B cell (primary cell): ENCODE data around the gene PTPRU. TPM values are rescaled to one million over a fixed set of nuclear protein-coding genes. Genes with fewer than 3 reads are reported as not detected.

Experiments used
- ATAC-seq: fragments of 200-7000 bp; cut with Tn5 transposase; one replicate; pipeline ENCODE4 v1.10.0; 2021; ENCODE audit warnings: low read depth, mild to moderate bottlenecking, moderate number of reproducible peaks, moderate library complexity
- CTCF ChIA-PET: fragments of 350-600 bp; sonication (Branson Sonifier 250); formaldehyde crosslinking; loops from one replicate; lab custom pipeline; 2021; ENCODE audit warnings: antibody characterized with exemption, inconsistent platforms; lab: Charles Lee
- POLR2A ChIA-PET: fragments of 350-600 bp; sonication (Branson Sonifier 250); formaldehyde crosslinking; loops from one replicate; lab custom pipeline; 2021; ENCODE audit warnings: antibody characterized with exemption; lab: Charles Lee
- DNase-seq: peaks from one replicate; pipeline ENCODE4 v3.0.0; 2013
- H2AFZ ChIP-seq: 2 replicates; pipeline ENCODE4 v1.6.1; 2012; ENCODE audit warnings: mild to moderate bottlenecking, low read depth, low read length; ENCODE audit not compliant: insufficient read depth, poor library complexity, severe bottlenecking
- H3K27ac ChIP-seq, 2 donors: 1 replicate in 1 of 2; 2 replicates in 1 of 2; pipeline ENCODE4 v1.5.1; 2012 to 2013; ENCODE audit warnings: low read length in 2 of 2, mild to moderate bottlenecking in 2 of 2, moderate library complexity in 1 of 2
- H3K27me3 ChIP-seq, 4 experiments: fragments of 200-600 bp in 1 of 4; sonication (generic) in 1 of 4; replicated peaks in 1 of 4; 1 replicate in 2 of 4; 2 replicates in 2 of 4; pipeline versions ENCODE4 v1.6.1 to v1.7.0; 2013 to 2016; ENCODE audit warnings: low read length in 3 of 4, mild to moderate bottlenecking in 2 of 4, mixed read lengths in 1 of 4, moderate library complexity in 1 of 4; ENCODE audit not compliant: insufficient read depth in 4 of 4, control insufficient read depth in 3 of 4; ENCODE audit errors: control extremely low read depth in 1 of 4
- H3K36me3 ChIP-seq, 2 experiments: replicated peaks in 1 of 2; 1 replicate in 1 of 2; 2 replicates in 1 of 2; pipeline versions ENCODE4 v1.6.1 to v1.7.1; 2013; ENCODE audit warnings: low read length in 1 of 2; ENCODE audit not compliant: insufficient read depth in 2 of 2, control insufficient read depth in 1 of 2; ENCODE audit errors: control extremely low read depth in 1 of 2, extremely low read depth in 1 of 2
- H3K4me1 ChIP-seq, 2 donors: fragments of 200-600 bp in 1 of 2; sonication (generic) in 1 of 2; 1 replicate in 1 of 2; 2 replicates in 1 of 2; pipeline versions ENCODE4 v1.5.1 to v1.6.1; 2013 to 2017; ENCODE audit warnings: low read length in 2 of 2; ENCODE audit not compliant: control insufficient read depth in 2 of 2, insufficient read depth in 2 of 2
- H3K4me2 ChIP-seq: replicated peaks from 2 replicates; pipeline ENCODE3; 2012; ENCODE audit warnings: mild to moderate bottlenecking, low read depth, low read length; ENCODE audit not compliant: poor library complexity, severe bottlenecking
- H3K4me3 ChIP-seq, 5 experiments: fragments of 200-600 bp in 1 of 5; sonication (generic) in 1 of 5; 1 replicate in 3 of 5; 2 replicates in 2 of 5; pipeline versions ENCODE4 v1.5.1 to v1.7.0; 2011 to 2016; ENCODE audit warnings: low read length in 4 of 5, mild to moderate bottlenecking in 4 of 5, low read depth in 2 of 5, control low read depth in 1 of 5, moderate library complexity in 1 of 5; ENCODE audit not compliant: insufficient read depth in 1 of 5; ENCODE audit errors: control extremely low read depth in 1 of 5, extremely low read depth in 1 of 5
- H3K79me2 ChIP-seq: fragments of 200-600 bp; sonication (generic); one replicate; pipeline ENCODE4 v1.6.0; 2016; ENCODE audit warnings: low read length; ENCODE audit not compliant: control insufficient read depth, insufficient read depth
- H3K9ac ChIP-seq: fragments of 200-600 bp; sonication (generic); 2 replicates; pipeline ENCODE4 v1.6.1; 2017; ENCODE audit warnings: mild to moderate bottlenecking, low read length, moderate library complexity
- H3K9me3 ChIP-seq, 3 donors: one replicate each; pipeline versions ENCODE4 v1.6.1 to v1.7.1; 2013; ENCODE audit warnings: low read length in 2 of 3; ENCODE audit not compliant: control insufficient read depth in 2 of 3, insufficient read depth in 1 of 3; ENCODE audit errors: control extremely low read depth in 1 of 3
- H4K20me1 ChIP-seq: 2 replicates; pipeline ENCODE4 v1.6.0; 2012; ENCODE audit warnings: mild to moderate bottlenecking, low read length; ENCODE audit not compliant: insufficient read depth, control insufficient read depth, poor library complexity, severe bottlenecking
- H3K27ac Mint-ChIP-seq: one replicate; pipeline ENCODE4 v1.8.0; 2021; ENCODE audit warnings: mixed read lengths
- H3K27me3 Mint-ChIP-seq: one replicate; pipeline ENCODE4 v1.8.0; 2021; ENCODE audit warnings: mixed read lengths
- H3K4me1 Mint-ChIP-seq: one replicate; pipeline ENCODE4 v1.8.0; 2021; ENCODE audit warnings: mixed read lengths
- H3K4me3 Mint-ChIP-seq: one replicate; pipeline ENCODE4 v1.8.0; 2021; ENCODE audit warnings: mixed read lengths
- H3K9me3 Mint-ChIP-seq: one replicate; pipeline ENCODE4 v1.8.0; 2022; ENCODE audit warnings: mixed read lengths; ENCODE audit not compliant: insufficient read depth
- EZH2 ChIP-seq: IDR thresholded peaks from 2 replicates; pipeline ENCODE4 v1.6.1; 2012; ENCODE audit warnings: borderline replicate concordance, low read depth, mild to moderate bottlenecking, moderate library complexity, low read length; ENCODE audit not compliant: insufficient read depth, poor library complexity, severe bottlenecking
- WGBS: methylation state at CpG from one replicate; pipeline ENCODE4 v1.1.5; 2013; ENCODE audit warnings: missing lambda C conversion rate; ENCODE audit not compliant: insufficient coverage; 5-methylcytosine and 5-hydroxymethylcytosine counted together
- intact Hi-C: fragments of 100-400 bp; cut with micrococcal nuclease; formaldehyde crosslinking; loops from one replicate; pipeline ENCODE4 v1.10.0; 2022
- polyA plus RNA-seq: library from polyadenylated mRNA; depleted of rRNA; stranded (reverse); fragments of >200 nt; gene quantifications from 2 replicates; pipeline ENCODE4 v1.2.3, GENCODE V29; 2012
- total RNA-seq, 2 donors: library from RNA; stranded (reverse); fragments of 120-200 nt in 1 of 2; gene quantifications; 1 replicate in 1 of 2; 2 replicates in 1 of 2; pipeline versions ENCODE4 v1.2.3 to v1.2.4, GENCODE V29; 2013 to 2022
- TF ChIP-seq, protein P1 (sequence below): fragments of 200-600 bp; IDR thresholded peaks from one replicate; pipeline ENCODE4 v1.8.0; 2022; ENCODE audit warnings: antibody characterized with exemption, mild to moderate bottlenecking

Gene PTPRU
- total and polyA plus RNA-seq, 2 donors (not counting 1 experiment from before 2014, with no cell fraction given): 0.10 to 0.25 TPM

DNA sequence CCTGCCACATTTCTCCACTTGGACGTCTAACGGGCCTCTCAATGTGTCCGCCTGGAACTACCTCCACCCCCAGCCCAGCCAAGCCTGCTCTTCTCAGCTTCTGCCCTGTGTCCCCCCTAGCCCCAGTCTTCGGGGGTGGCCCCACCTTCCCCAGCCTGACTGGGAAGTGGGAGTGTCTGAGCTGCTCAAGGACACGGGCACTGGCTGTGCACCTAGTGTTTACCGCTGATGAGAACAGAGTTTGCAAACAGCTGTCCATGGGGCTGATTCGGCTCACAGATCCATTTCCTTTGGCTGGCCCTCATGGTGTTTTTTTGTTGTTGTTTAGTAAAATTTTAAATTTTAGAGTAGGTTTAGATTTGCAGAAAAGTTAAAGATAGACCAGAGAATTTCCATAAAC lies 121.1 kb downstream of the PTPRU start:
- H3K4me1 Mint-ChIP-seq: no peaks in the 10 kb centered on the region
- H3K4me3 Mint-ChIP-seq: no peak overlapping the region
- Histone ChIP-seq H4K20me1 (no peaks in the 10 kb centered on the region), H3K9me3 (no peaks in the 10 kb centered on the region), H3K9ac (no peak overlapping the region), H3K27ac (no peak overlapping the region), H3K4me3 (no peak overlapping the region), H3K4me1 (no peaks in the 10 kb centered on the region), H3K36me3 (no peaks in the 10 kb centered on the region), H3K79me2 (no peaks in the 10 kb centered on the region), H3K4me2 (no peak overlapping the region), H3K27me3 (no peaks in the 10 kb centered on the region), H2AFZ (no peak overlapping the region)
- no peak overlapping the region for H3K27ac Mint-ChIP-seq
- POLR2A ChIA-PET: no interaction called here
- peaks cover 42% of the 10 kb centered on the region for H3K27me3 Mint-ChIP-seq
- ATAC-seq: no peak
- DNase-seq: no peak
- no peaks in the 10 kb centered on the region for H3K9me3 Mint-ChIP-seq
- 76% methylated on average over 7 of the region's 7 CpGs for WGBS
- CTCF ChIA-PET: no interaction called here
- intact Hi-C loops: no loop called here
- TF ChIP-seq, protein P1, sequence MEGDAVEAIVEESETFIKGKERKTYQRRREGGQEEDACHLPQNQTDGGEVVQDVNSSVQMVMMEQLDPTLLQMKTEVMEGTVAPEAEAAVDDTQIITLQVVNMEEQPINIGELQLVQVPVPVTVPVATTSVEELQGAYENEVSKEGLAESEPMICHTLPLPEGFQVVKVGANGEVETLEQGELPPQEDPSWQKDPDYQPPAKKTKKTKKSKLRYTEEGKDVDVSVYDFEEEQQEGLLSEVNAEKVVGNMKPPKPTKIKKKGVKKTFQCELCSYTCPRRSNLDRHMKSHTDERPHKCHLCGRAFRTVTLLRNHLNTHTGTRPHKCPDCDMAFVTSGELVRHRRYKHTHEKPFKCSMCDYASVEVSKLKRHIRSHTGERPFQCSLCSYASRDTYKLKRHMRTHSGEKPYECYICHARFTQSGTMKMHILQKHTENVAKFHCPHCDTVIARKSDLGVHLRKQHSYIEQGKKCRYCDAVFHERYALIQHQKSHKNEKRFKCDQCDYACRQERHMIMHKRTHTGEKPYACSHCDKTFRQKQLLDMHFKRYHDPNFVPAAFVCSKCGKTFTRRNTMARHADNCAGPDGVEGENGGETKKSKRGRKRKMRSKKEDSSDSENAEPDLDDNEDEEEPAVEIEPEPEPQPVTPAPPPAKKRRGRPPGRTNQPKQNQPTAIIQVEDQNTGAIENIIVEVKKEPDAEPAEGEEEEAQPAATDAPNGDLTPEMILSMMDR: no peak
- no peak for TF ChIP-seq EZH2

DNA sequence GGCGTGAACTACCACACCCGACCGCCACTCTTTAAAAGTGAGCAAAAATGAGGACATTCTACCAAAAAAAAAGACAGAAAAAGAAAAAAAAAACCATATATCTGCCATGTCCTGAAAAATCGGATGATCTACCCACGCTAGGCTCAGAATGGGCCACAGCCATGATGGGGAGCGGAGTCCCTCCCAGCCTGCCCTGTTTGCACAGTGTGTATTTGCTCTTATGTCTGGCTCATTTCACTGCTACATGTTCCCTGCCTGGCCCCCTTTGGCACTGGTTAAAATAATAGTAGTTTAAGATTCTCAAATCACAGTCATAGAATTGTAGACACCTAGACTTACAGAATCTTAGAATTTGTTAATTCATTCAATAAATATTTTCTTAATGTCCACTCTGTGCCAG lies 121.9 kb downstream of the PTPRU start:
- POLR2A ChIA-PET: no interaction called here
- H3K4me3 ChIP-seq: no peak overlapping the region
- no peaks in the 10 kb centered on the region for H3K9me3 ChIP-seq
- H3K27me3 Mint-ChIP-seq: peaks cover 40% of the 10 kb centered on the region
- CTCF ChIA-PET: no interaction called here
- H3K36me3 ChIP-seq: no peaks in the 10 kb centered on the region
- TF ChIP-seq, protein P1: no peak
- no peak for TF ChIP-seq EZH2
- ATAC-seq (no peak), DNase-seq (no peak)
- H3K9ac ChIP-seq: no peak overlapping the region
- H3K4me3 Mint-ChIP-seq: no peak overlapping the region
- H3K4me2 ChIP-seq: no peak overlapping the region
- H3K27ac Mint-ChIP-seq: no peak overlapping the region
- intact Hi-C loops: no loop called here
- WGBS: 95% methylated on average over 4 of the region's 6 CpGs
- no peaks in the 10 kb centered on the region for H3K9me3 Mint-ChIP-seq
- no peaks in the 10 kb centered on the region for H3K79me2 ChIP-seq
- H3K4me1 ChIP-seq: no peaks in the 10 kb centered on the region
- no peaks in the 10 kb centered on the region for H3K27me3 ChIP-seq
- no peak overlapping the region for H3K27ac ChIP-seq
- no peak overlapping the region for H2AFZ ChIP-seq
- H3K4me1 Mint-ChIP-seq: no peaks in the 10 kb centered on the region
- H4K20me1 ChIP-seq: no peaks in the 10 kb centered on the region
